ENCODE data around the gene HTT.

- TF ChIP-seq POLR2A (IDR thresholded peaks at IDR 0.05) (no peak), CTCF (IDR thresholded peaks at IDR 0.05) (no peak)
These were observed 4.8 kb upstream of the HTT start for GRCh38 chr4:3069661-3070199.

All from lower leg skin (tissue), 3 donors.